GM10847 (cell line): ENCODE measurements around the gene CHST8.

Experiments used
- POLR2A ChIP-seq: IDR thresholded peaks from 2 replicates; pipeline ENCODE4 v1.6.1; 2011; ENCODE audit not compliant: insufficient read length; ENCODE audit errors: extremely low read depth

The CHST8 gene

GRCh38 chr19:33610588-33610987, 11.2 kb upstream of the CHST8 start:
- TF ChIP-seq POLR2A, result no peak

GRCh38 chr19:33612928-33613619, 8.7 kb upstream of the CHST8 start:
- no peak for TF ChIP-seq POLR2A

GRCh38 chr19:33613620-33614000, 8.1 kb upstream of the CHST8 start:
- no peak for TF ChIP-seq POLR2A

GRCh38 chr19:33616346-33616745, 5.4 kb upstream of the CHST8 start:
- no peak for TF ChIP-seq POLR2A

GRCh38 chr19:33616857-33617256, 4.9 kb upstream of the CHST8 start:
- no peak for TF ChIP-seq POLR2A

GRCh38 chr19:33618884-33619283, 2.9 kb upstream of the CHST8 start:
- no peak for TF ChIP-seq POLR2A

- no peak for TF ChIP-seq POLR2A
These were observed 1.1 kb upstream of the CHST8 start for GRCh38 chr19:33620611-33621010.

- no peak for TF ChIP-seq POLR2A
These were observed 528 bp upstream of the CHST8 start for GRCh38 chr19:33621065-33621785.

- no peak for TF ChIP-seq POLR2A
These were observed 704 bp downstream of the CHST8 start for GRCh38 chr19:33622505-33622808.

- TF ChIP-seq POLR2A, result no peak
These were observed 1.2 kb downstream of the CHST8 start for GRCh38 chr19:33622809-33623511.

GRCh38 chr19:33624586-33624985, 2.8 kb downstream of the CHST8 start:
- no peak for TF ChIP-seq POLR2A

- no peak for TF ChIP-seq POLR2A
These were observed 5.8 kb downstream of the CHST8 start for GRCh38 chr19:33627526-33627925.

GRCh38 chr19:33627962-33628839, 6.4 kb downstream of the CHST8 start:
- TF ChIP-seq POLR2A, result no peak

- TF ChIP-seq POLR2A, result no peak
These were observed 7.4 kb downstream of the CHST8 start for GRCh38 chr19:33628921-33629825.
